ENCODE data around the gene PLCB3.

The PLCB3 gene

DNA sequence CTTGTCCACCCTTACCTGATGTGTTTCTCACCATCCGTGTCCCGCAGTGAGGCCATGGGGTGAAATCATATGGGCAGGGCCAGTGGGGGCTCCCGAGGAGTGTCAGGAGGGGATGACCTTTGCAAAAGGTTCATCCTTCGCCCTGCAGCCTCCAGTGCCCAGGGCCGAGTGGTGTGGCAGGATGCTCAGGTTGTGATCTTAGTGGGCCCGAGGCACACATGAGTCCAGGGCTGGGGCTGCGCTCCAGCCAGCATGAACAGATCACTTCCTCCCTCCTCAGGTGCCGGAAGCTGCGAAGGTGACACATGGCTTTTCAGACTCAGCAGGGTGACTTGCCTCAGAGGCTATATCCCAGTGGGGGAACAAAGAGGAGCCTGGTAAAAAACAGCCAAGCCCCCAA, 13.3 kb upstream of the PLCB3 start:
- H3K4me3 ChIP-seq (ENCODE audit: low read length), result no peak overlapping the region
- DNase-seq (ENCODE audit: low read depth), result no peak
- TF ChIP-seq, protein P1, sequence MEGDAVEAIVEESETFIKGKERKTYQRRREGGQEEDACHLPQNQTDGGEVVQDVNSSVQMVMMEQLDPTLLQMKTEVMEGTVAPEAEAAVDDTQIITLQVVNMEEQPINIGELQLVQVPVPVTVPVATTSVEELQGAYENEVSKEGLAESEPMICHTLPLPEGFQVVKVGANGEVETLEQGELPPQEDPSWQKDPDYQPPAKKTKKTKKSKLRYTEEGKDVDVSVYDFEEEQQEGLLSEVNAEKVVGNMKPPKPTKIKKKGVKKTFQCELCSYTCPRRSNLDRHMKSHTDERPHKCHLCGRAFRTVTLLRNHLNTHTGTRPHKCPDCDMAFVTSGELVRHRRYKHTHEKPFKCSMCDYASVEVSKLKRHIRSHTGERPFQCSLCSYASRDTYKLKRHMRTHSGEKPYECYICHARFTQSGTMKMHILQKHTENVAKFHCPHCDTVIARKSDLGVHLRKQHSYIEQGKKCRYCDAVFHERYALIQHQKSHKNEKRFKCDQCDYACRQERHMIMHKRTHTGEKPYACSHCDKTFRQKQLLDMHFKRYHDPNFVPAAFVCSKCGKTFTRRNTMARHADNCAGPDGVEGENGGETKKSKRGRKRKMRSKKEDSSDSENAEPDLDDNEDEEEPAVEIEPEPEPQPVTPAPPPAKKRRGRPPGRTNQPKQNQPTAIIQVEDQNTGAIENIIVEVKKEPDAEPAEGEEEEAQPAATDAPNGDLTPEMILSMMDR (IDR thresholded peaks at IDR 0.05; ENCODE audit: insufficient read depth, low read depth, low read length, missing control alignments), result no peak

DNA sequence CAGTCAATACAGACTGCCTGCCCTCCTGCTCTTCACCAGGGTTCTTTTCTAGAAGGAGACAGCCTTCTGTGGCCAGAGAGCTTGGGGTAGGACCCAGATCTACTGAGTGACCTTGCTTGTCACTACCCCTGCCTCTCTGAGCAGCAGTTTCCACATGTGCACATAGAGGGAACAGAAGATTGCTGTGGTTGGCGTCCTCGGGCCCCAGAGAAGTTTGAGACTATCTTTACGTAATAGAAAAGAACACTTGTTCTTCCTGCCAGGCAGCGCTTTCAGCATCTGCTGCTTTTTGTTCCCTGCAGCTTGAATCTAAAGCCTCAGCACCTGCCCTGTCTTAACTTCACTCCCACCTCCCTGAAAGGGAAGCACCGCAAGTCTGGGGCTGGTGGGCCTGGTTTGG, 12.3 kb upstream of the PLCB3 start:
- no peak for DNase-seq (ENCODE audit: low read depth)
- TF ChIP-seq, protein P1 (IDR thresholded peaks at IDR 0.05; ENCODE audit: insufficient read depth, low read depth, low read length, missing control alignments), result no peak
- H3K4me3 ChIP-seq (ENCODE audit: low read length), result no peak overlapping the region

DNA sequence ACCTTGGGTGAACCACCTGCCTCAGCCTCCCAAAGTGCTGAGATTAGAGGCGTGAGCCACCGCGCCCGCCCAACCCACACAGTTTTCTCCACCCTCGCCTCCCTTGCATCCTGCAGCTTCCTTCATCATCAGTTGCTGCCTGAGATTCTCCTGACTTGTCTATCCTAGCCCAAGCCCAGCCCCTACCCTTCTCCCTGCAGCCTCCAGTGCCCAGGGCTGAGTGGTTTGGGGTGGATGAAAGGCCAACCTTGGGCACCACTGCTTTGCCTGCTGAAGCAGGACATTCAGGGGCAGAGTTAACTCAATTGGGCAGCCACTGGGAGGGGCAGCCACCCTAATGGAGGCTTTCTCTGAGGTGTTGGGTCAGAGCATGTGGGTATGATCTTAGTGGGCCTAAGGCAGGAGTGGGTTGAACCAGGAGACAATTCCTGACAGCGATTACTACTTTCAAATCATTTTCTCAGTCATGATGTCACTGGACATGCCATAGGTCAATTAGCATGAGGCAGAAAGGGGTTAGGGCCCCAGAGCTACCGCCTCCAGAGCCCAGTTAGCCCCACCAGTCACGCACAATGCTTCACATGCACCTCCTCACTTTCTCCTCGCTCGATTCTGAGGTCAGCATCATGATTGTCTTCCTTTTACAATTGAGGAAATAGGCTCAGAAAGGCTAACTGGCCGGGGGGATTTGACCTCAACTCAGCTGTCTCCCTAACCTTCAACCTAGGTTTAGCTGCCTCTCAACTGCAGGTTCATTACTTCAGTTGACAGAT, 11.5 kb upstream of the PLCB3 start:
- DNase-seq (ENCODE audit: low read depth), result no peak
- H3K4me3 ChIP-seq (ENCODE audit: low read length), result no peak overlapping the region
- TF ChIP-seq, protein P1 (IDR thresholded peaks at IDR 0.05; ENCODE audit: insufficient read depth, low read depth, low read length, missing control alignments), result no peak

DNA sequence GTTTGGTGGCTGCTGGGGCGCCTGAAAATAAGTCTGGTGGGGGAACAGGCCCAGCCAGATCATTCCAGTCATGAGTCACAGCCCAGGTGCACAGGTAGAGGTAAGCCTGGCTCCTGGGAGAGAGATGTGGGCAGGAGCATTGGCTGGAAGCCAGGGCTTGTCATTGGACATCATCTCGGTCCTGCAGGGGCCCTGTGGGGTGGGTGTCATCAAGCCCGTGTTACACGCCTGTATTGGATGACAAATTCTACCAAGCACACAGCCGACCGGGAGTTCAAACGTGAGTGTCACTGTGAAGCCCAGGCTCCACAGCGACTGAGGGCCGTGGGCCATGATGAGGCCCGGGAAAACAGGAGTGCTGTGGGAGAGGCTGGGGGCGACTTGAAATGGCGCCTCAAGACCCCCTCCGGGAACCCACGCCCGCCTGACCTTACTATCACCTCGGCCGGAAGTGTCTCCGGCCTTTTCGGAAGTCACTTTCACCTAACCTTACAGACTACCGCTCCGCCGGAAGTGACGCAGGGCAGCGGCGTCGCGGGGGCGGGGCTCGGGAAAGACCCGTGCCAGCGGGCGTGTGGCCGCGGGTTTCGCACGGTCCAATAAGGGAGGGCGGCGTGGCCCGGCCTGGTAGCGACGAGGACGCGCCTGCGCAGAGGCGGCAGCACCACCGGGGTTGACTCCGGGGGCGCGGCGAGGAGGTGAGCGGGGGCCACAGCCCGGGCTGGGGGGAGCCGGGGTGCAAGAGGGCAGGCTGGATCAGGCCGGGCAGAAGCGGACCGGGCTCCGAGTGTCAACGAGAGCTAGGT, 10.7 kb upstream of the PLCB3 start, which contains the start of gene FKBP2:
FKBP2 (plus strand) TSS at position 661 of the 806 bp plus-strand sequence. CDS start 1,293 bp downstream, outside the sequence.
- H3K4me3 ChIP-seq (ENCODE audit: low read length), result peak within 1 kb of the TSS; percentile 73
- TF ChIP-seq, protein P1 (IDR thresholded peaks at IDR 0.05; ENCODE audit: insufficient read depth, low read depth, low read length, missing control alignments), result no peak
- DNase-seq (ENCODE audit: low read depth), result peak; percentile 99

DNA sequence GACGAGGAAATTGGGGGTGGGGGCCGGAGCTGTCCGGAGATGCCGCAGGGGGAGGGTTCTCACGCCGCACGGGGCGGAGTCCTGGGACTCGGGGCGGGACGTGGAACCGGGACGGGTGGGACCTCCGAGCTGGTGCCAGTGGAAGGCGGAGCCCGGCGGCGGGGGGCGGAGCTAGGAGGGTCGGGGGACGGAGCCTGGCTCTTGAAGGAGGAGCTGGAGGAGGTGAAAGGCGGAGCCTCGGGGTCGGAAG, 10.2 kb upstream of the PLCB3 start:
- peak; percentile 100 for DNase-seq (ENCODE audit: low read depth)
- peak overlapping the region; percentile 73 for H3K4me3 ChIP-seq (ENCODE audit: low read length)
- TF ChIP-seq, protein P1 (IDR thresholded peaks at IDR 0.05; ENCODE audit: insufficient read depth, low read depth, low read length, missing control alignments), result no peak

DNA sequence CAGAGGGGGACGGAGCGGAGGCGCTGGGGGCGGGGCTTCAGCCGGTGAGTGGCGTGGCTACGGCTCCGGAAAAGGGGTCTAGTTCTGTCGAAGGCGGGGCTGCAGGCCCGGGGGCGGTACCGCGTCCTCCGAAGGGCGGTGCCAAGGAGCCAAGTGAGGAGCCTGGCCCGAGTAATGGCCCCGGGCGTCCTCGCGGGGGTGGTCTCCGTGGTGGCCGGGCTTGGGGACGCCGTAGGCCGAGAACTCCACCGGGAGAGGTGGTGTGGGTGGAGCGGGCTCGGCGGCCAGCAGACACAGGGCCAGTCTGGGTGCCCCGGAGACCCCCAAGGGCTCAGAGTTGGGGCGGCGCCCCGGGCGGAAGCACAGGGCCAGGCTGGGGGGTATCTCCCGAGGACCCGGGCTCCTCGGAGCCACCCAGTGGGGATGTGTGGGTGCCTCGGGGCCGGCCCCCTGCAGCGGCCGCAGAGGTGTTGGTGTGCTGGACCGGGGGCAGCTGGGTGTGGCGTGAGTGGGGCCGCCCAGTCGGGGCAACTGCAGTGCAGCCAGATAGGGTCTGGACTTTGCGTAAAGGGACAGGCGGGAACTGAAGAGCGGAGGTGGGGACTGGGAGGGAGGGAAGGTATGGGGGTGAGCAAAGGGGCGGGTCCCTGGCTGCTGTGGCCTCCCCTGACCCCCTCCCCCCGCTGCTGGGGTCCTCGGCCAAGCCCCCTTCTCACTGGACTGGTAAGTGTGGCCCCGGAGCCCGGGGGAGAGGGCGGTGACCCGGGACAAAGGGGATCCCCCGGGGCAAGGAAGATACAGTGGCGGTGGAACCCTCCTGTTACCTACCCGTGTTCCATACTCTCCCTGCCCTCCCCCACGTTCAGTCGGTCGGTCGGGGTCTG, 9.6 kb upstream of the PLCB3 start:
- DNase-seq (ENCODE audit: low read depth), result peak; percentile 38
- TF ChIP-seq, protein P1 (IDR thresholded peaks at IDR 0.05; ENCODE audit: insufficient read depth, low read depth, low read length, missing control alignments), result no peak
- peak overlapping the region; percentile 73 for H3K4me3 ChIP-seq (ENCODE audit: low read length)

Data from epithelial cell of esophagus (primary cell).